ENCODE data around the gene DHDDS.

Gene DHDDS

GRCh38 chr1:26468911-26469310 is 36.8 kb downstream of the DHDDS start:
- Histone ChIP-seq H3K4me3 (ENCODE audit: control insufficient read depth in 1 of 7, extremely low read depth in 1 of 7, insufficient read depth in 4 of 7, low read depth in 2 of 7, low read length in 6 of 7) (no peak overlapping the region), H3K9me3 (ENCODE audit: control extremely low read depth in 1 of 5, control insufficient read depth in 4 of 5, insufficient read depth in 2 of 5, low read depth in 1 of 5, low read length in 4 of 5) (no peaks in the 10 kb centered on the region), H3K4me1 (ENCODE audit: control extremely low read depth in 1 of 4, control insufficient read depth in 4 of 4, insufficient read depth in 4 of 4, low read length in 3 of 4) (peaks cover 7 to 34% (median 29%) of the 10 kb centered on the region in 4 experiments), H3K27ac (ENCODE audit: insufficient read depth in 1 of 2, low read depth in 1 of 2, low read length in 2 of 2, poor library complexity in 1 of 2, severe bottlenecking in 2 of 2) (no peak overlapping the region), H3K27me3 (replicated peaks in 2 of 5; ENCODE audit: control insufficient read depth in 4 of 5, insufficient read depth in 5 of 5, low read length in 4 of 5) (no peaks in the 10 kb centered on the region), H3K36me3 (ENCODE audit: control insufficient read depth in 4 of 4, insufficient read depth in 4 of 4, low read length in 3 of 4) (peaks cover 26 to 65% (median 50%) of the 10 kb centered on the region in 4 experiments)
- WGBS (ENCODE audit: insufficient coverage): 100% methylated on average over 10 of the region's 10 CpGs
- ChIA-PET POLR2A (no interaction called here), CTCF (interaction anchor here (1.1 kb wide), 1 partner anchor 53 kb away, joined by 3 read pairs; no protein-coding TSS in a partner anchor)
- DNase-seq: no peak

- no peak for DNase-seq
- Histone ChIP-seq H3K27me3 (replicated peaks in 2 of 5; ENCODE audit: control insufficient read depth in 4 of 5, insufficient read depth in 5 of 5, low read length in 4 of 5) (no peaks in the 10 kb centered on the region), H3K27ac (ENCODE audit: insufficient read depth in 1 of 2, low read depth in 1 of 2, low read length in 2 of 2, poor library complexity in 1 of 2, severe bottlenecking in 2 of 2) (no peak overlapping the region), H3K36me3 (ENCODE audit: control insufficient read depth in 4 of 4, insufficient read depth in 4 of 4, low read length in 3 of 4) (peaks cover 27 to 68% (median 50%) of the 10 kb centered on the region in 4 experiments), H3K9me3 (ENCODE audit: control extremely low read depth in 1 of 5, control insufficient read depth in 4 of 5, insufficient read depth in 2 of 5, low read depth in 1 of 5, low read length in 4 of 5) (no peaks in the 10 kb centered on the region), H3K4me1 (ENCODE audit: control extremely low read depth in 1 of 4, control insufficient read depth in 4 of 4, insufficient read depth in 4 of 4, low read length in 3 of 4) (peaks cover 12 to 40% (median 34%) of the 10 kb centered on the region in 4 experiments), H3K4me3 (ENCODE audit: control insufficient read depth in 1 of 7, extremely low read depth in 1 of 7, insufficient read depth in 4 of 7, low read depth in 2 of 7, low read length in 6 of 7) (no peak overlapping the region)
- 90% methylated on average over 2 of the region's 5 CpGs for WGBS (ENCODE audit: insufficient coverage)
- POLR2A ChIA-PET: no interaction called here
- CTCF ChIA-PET: interaction anchor here (0.8 to 1.7 kb wide), 5 partner anchors 9 to 54 kb away, joined by 3 to 8 read pairs (median 3); no protein-coding TSS in a partner anchor
These were observed 37.4 kb downstream of the DHDDS start for GRCh38 chr1:26469558-26469957.

- Histone ChIP-seq H3K4me3 (ENCODE audit: control insufficient read depth in 1 of 7, extremely low read depth in 1 of 7, insufficient read depth in 4 of 7, low read depth in 2 of 7, low read length in 6 of 7) (peak overlapping the region in 6 of 7 experiments; percentile 26 to 90 (median 79)), H3K36me3 (ENCODE audit: control insufficient read depth in 4 of 4, insufficient read depth in 4 of 4, low read length in 3 of 4) (peaks cover 18 to 62% (median 40%) of the 10 kb centered on the region in 4 experiments), H3K27me3 (replicated peaks in 2 of 5; ENCODE audit: control insufficient read depth in 4 of 5, insufficient read depth in 5 of 5, low read length in 4 of 5) (no peaks in the 10 kb centered on the region), H3K9me3 (ENCODE audit: control extremely low read depth in 1 of 5, control insufficient read depth in 4 of 5, insufficient read depth in 2 of 5, low read depth in 1 of 5, low read length in 4 of 5) (no peaks in the 10 kb centered on the region), H3K4me1 (ENCODE audit: control extremely low read depth in 1 of 4, control insufficient read depth in 4 of 4, insufficient read depth in 4 of 4, low read length in 3 of 4) (peaks cover 16 to 42% (median 36%) of the 10 kb centered on the region in 4 experiments), H3K27ac (ENCODE audit: insufficient read depth in 1 of 2, low read depth in 1 of 2, low read length in 2 of 2, poor library complexity in 1 of 2, severe bottlenecking in 2 of 2) (no peak overlapping the region)
- DNase-seq: peak in 2 of 3 donors; percentile 10 to 14
- ChIA-PET POLR2A (no interaction called here), CTCF (interaction anchor here (0.6 to 1.7 kb wide), 6 partner anchors 10 to 286 kb away, joined by 3 to 8 read pairs (median 3); no protein-coding TSS in a partner anchor)
- 46% methylated on average over 7 of the region's 14 CpGs for WGBS (ENCODE audit: insufficient coverage)
These were observed 38.9 kb downstream of the DHDDS start for GRCh38 chr1:26470878-26471497.

- ChIA-PET POLR2A (interaction anchor here (0.6 to 0.8 kb wide), 2 partner anchors 183 to 254 kb away, joined by 3 read pairs; no protein-coding TSS in a partner anchor), CTCF (interaction anchor here (0.6 to 1.3 kb wide), 3 partner anchors 10 to 286 kb away, joined by 3 read pairs; no protein-coding TSS in a partner anchor)
- Histone ChIP-seq H3K27me3 (replicated peaks in 2 of 5; ENCODE audit: control insufficient read depth in 4 of 5, insufficient read depth in 5 of 5, low read length in 4 of 5) (no peaks in the 10 kb centered on the region), H3K36me3 (ENCODE audit: control insufficient read depth in 4 of 4, insufficient read depth in 4 of 4, low read length in 3 of 4) (peaks cover 18 to 62% (median 37%) of the 10 kb centered on the region in 4 experiments), H3K4me1 (ENCODE audit: control extremely low read depth in 1 of 4, control insufficient read depth in 4 of 4, insufficient read depth in 4 of 4, low read length in 3 of 4) (peaks cover 16 to 42% (median 36%) of the 10 kb centered on the region in 4 experiments), H3K9me3 (ENCODE audit: control extremely low read depth in 1 of 5, control insufficient read depth in 4 of 5, insufficient read depth in 2 of 5, low read depth in 1 of 5, low read length in 4 of 5) (no peaks in the 10 kb centered on the region), H3K27ac (ENCODE audit: insufficient read depth in 1 of 2, low read depth in 1 of 2, low read length in 2 of 2, poor library complexity in 1 of 2, severe bottlenecking in 2 of 2) (peak overlapping the region in 1 of 2 experiments; percentile 34), H3K4me3 (ENCODE audit: control insufficient read depth in 1 of 7, extremely low read depth in 1 of 7, insufficient read depth in 4 of 7, low read depth in 2 of 7, low read length in 6 of 7) (peak overlapping the region; percentile 70 to 99 (median 83))
- under 1% methylated on average over 30 of the region's 52 CpGs for WGBS (ENCODE audit: insufficient coverage)
- peak in 2 of 3 donors; percentile 54 to 61 for DNase-seq
These were observed 39.6 kb downstream of the DHDDS start for GRCh38 chr1:26471498-26472319.

GRCh38 chr1:26472320-26472900 is 40.3 kb downstream of the DHDDS start, which contains the start of gene HMGN2:
HMGN2 (plus strand) TSS chr1:26472440; CDS start chr1:26472613, 173 bp downstream.
- ChIA-PET POLR2A (interaction anchor here (0.6 to 0.8 kb wide), 2 partner anchors 183 to 253 kb away, joined by 3 read pairs; no protein-coding TSS in a partner anchor), CTCF (no interaction called here)
- Histone ChIP-seq H3K27ac (ENCODE audit: insufficient read depth in 1 of 2, low read depth in 1 of 2, low read length in 2 of 2, poor library complexity in 1 of 2, severe bottlenecking in 2 of 2) (peak within 1 kb of the TSS; percentile 70 to 89), H3K9me3 (ENCODE audit: control extremely low read depth in 1 of 5, control insufficient read depth in 4 of 5, insufficient read depth in 2 of 5, low read depth in 1 of 5, low read length in 4 of 5) (no peaks in the 10 kb centered on the region), H3K4me3 (ENCODE audit: control insufficient read depth in 1 of 7, extremely low read depth in 1 of 7, insufficient read depth in 4 of 7, low read depth in 2 of 7, low read length in 6 of 7) (peak within 1 kb of the TSS; percentile 70 to 99 (median 88)), H3K4me1 (ENCODE audit: control extremely low read depth in 1 of 4, control insufficient read depth in 4 of 4, insufficient read depth in 4 of 4, low read length in 3 of 4) (peaks cover 16 to 42% (median 36%) of the 10 kb centered on the region in 4 experiments), H3K27me3 (replicated peaks in 2 of 5; ENCODE audit: control insufficient read depth in 4 of 5, insufficient read depth in 5 of 5, low read length in 4 of 5) (no peaks in the 10 kb centered on the region), H3K36me3 (ENCODE audit: control insufficient read depth in 4 of 4, insufficient read depth in 4 of 4, low read length in 3 of 4) (peaks cover 15 to 62% (median 34%) of the 10 kb centered on the region in 4 experiments)
- WGBS (ENCODE audit: insufficient coverage): 0% methylated on average over 44 of the region's 69 CpGs
- peak; percentile 81 to 91 (median 91) for DNase-seq

- H3K27ac ChIP-seq (ENCODE audit: insufficient read depth in 1 of 2, low read depth in 1 of 2, low read length in 2 of 2, poor library complexity in 1 of 2, severe bottlenecking in 2 of 2): peak overlapping the region; percentile 70 to 89
- POLR2A ChIA-PET: no interaction called here
- H3K4me1 ChIP-seq (ENCODE audit: control extremely low read depth in 1 of 4, control insufficient read depth in 4 of 4, insufficient read depth in 4 of 4, low read length in 3 of 4): peaks cover 16 to 42% (median 36%) of the 10 kb centered on the region in 4 experiments
- no peaks in the 10 kb centered on the region for H3K27me3 ChIP-seq (replicated peaks in 2 of 5; ENCODE audit: control insufficient read depth in 4 of 5, insufficient read depth in 5 of 5, low read length in 4 of 5)
- no peaks in the 10 kb centered on the region for H3K9me3 ChIP-seq (ENCODE audit: control extremely low read depth in 1 of 5, control insufficient read depth in 4 of 5, insufficient read depth in 2 of 5, low read depth in 1 of 5, low read length in 4 of 5)
- peaks cover 13 to 59% (median 32%) of the 10 kb centered on the region in 4 experiments for H3K36me3 ChIP-seq (ENCODE audit: control insufficient read depth in 4 of 4, insufficient read depth in 4 of 4, low read length in 3 of 4)
- peak overlapping the region; percentile 70 to 99 (median 88) for H3K4me3 ChIP-seq (ENCODE audit: control insufficient read depth in 1 of 7, extremely low read depth in 1 of 7, insufficient read depth in 4 of 7, low read depth in 2 of 7, low read length in 6 of 7)
- 7% methylated on average over 43 of the region's 71 CpGs for WGBS (ENCODE audit: insufficient coverage)
- CTCF ChIA-PET: interaction anchor here (1.6 kb wide), 1 partner anchor 27 kb away, joined by 5 read pairs; no protein-coding TSS in a partner anchor
- peak; percentile 92 to 96 (median 95) for DNase-seq
These were observed 41.1 kb downstream of the DHDDS start for GRCh38 chr1:26472901-26473845.

All from common myeloid progenitor, CD34-positive (primary cell).